ENCODE data around the gene ZNF507. TPM values are rescaled to one million over a fixed set of nuclear protein-coding genes. Genes with fewer than 3 reads are reported as not detected.

The ZNF507 gene
- 29.5 TPM for total RNA-seq

DNA sequence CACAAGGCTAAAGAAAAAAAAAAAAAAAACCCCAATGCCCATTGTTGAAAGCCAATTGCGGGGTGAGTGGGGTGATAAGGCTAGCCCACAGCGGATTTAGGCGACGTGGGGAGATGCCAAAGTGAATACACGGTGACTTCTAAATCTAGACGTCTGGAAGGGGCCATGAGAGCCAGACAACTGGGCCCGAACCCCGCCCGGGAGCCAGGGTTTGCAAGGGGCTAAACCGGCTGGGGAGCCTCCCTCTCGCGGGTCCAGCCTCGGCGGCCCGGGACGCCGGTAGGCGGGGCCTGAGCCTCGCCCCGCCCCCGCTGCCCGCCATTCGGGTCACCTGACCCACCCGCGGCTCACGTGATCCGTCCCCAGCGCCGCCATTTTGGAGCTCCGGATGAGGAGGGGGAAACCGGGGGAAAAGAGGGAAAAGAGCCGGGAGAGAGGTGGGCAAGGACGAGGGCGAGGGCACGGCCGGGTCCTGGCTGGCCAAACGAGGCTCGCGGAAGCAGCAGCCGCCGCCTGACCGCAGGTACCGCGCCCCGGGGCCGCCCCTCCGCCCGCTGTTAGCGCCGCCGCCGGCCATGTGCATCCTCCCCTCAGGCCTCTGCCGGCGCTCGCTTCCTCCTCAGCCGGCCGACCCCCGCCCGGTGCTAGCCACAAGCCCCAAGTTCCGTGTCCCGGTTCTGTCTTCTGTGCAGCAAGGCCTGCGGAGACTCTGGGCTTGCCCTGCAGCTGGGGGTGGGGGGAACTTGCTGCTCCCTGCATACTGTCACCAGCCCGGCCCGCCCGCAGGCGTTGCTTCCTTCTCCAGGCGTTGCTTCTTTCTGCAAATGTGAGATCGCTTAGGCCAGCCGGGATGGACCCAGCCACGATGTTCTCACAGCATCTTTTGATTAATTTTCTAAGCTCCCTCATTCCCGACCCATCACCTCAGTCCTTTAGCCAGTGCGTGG is at the start of gene ZNF507:
Gene ZNF507, plus strand, starts transcription at position 350 of the 947 bp plus-strand sequence. CDS start 7,221 bp downstream, outside the sequence.

DNA sequence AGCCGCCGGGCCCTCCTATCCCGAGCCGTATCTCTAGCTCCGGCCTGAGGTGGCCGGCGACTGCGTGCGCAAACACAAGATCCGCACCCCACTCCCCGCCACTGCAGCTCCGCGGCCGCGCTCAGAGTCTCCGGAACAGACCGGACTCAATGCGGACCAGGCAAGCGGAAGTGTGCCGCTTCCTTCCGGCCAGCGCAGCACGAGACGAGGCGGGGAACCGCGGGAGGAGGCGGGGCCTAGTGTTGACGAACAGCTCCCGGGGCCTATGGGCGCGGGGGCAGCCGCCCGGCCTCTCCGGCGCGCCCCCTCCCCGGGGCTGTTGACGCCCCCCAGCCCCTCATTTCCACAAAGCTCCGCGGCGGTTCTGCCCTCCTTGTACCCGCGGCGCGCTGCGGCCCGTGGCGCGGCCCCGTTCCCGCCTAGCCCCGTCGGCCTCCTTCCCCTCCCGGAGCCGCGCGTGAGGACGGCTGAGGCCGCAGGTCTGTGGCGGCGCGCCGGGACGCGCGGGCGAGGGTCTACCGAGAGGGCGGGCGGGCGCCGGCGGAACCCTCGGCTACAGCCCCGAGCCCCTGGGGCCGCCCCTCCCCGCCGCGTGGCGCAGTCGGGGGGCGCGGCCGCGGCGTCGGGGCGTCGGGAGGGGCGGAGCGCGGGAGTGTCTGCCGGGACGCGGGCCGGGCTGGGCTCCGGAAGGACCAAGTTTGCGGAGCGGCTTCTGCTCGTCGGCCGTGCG is 60.2 kb downstream of the ZNF507 start, which contains the start of gene DPY19L3:
Gene DPY19L3, plus strand, starts transcription at position 340 of the 730 bp plus-strand sequence. CDS start 2,484 bp downstream, outside the sequence.

Other genes starting within 250 kb of the ZNF507 start
- 55.8 TPM for gene DPY19L3, start 60.2 kb downstream of the ZNF507 start, total RNA-seq
- gene PDCD5, start 235.6 kb downstream of the ZNF507 start, total RNA-seq, result 47.1 TPM

Data from diencephalon (tissue), 1 donor.